COR-L47 (cell line): Measurements from ENCODE around the gene SLC13A5.
"Not testable (repeated sequence)": the region's sequence is repeated elsewhere in the genome, so short reads cannot be mapped to it uniquely, and the experiment has no call there.

Experiments used
- DNase-seq: peaks from one replicate; lab custom pipeline; 2025; lab: John Stamatoyannopoulos, UW

Gene SLC13A5

DNA sequence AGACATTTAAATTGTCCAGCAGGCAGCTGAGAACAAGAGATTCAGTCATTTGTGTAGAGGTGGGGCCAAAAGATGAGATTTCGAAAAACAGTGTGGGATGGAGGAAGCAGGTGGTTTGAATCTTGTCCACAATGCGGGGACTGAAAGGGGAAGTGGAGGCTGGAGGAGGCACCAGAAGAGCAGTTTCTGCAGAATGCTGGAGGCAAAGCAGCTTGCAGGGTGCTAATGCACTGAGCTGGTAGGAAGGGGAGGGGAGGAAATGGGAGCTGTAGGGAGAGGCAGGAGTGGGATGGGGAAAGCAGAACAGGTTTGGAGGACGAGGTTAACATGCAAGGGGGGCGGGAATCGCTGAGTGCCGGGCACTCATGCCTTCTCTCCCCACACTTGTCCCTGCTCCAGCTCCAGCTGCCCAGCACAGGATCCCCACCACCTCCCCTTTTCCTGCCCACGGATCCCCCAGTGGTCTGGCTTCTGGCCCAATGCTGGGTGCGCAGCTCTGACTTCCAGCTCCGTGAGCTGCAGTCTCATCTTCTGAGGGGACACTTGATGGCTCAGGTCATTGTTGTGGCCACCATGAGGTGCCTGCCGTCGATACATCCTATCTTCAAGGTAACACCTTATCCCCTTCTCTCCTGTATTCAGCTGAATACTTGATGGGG, 52.2 kb downstream of the SLC13A5 start:
- DNase-seq = no peak

DNA sequence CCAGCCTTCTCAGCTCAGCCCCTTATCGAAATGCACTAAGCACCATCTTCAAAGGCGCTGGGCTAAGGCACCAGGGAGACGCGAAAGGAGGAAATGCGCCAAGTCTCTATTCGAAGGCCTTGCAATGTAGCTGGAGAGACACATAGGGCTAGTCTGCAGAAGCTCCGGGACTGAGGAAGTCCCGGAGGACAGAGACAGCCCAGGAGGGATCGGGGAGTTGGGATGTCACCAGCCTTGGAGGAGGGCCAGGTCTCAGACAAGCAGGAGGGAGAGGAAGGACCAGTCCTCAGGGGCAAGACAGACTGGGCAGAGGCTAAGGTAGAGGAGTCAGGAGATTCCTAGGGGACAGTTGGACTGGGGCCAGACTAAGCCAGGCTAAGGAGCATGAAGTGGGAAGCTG, 53.1 kb downstream of the SLC13A5 start:
- no peak for DNase-seq

DNA sequence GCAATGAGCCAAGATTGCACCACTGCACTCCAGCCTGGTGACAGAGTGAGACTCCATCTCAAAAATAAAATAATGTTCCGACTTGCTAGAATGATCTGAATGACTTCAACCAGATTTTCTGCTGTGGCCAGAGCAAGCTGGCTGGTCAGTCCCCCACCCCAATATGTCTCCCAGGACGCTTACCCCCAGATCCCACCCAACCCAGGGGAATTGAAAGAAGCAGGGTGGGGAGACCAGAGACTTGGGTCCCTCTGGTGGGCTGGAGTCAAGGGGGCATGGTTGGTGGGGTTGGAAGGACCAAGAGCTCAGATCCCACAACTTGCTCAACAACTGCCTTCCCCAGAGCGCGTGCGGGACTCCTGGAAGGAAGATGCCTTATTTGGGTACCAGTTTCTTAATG, 54.8 kb downstream of the SLC13A5 start:
- not testable (repeated sequence) for DNase-seq

DNA sequence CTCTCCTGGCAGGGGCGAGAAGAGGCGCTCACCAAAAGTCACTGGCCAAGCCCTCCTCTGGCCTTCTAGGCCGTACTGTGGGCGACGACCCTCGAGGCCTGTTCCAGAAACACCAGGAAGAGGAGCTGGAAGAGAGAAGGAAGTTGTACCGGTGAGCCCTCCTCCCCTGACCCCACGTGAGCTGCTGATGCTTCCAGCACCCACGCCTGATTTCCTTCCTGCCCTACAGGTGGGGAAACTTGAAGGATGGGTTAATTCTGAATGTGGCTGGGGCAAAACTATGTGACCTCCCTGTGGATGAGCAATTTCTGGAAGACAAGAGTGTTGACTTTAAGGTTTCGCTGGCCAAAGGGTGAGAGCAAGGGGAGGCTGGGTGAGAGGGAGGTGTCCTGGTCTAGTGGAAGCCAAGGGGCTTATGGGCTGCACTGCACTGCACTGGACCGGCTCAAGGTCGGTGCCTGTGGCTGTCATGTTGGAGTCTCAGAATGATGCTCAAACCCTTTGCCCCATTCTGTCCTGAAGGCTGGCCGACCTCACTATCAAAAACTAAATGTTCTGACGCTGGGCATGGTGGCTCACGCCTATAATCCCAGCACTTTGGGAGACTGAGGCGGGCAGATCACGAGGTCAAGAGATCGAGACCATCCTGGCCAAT, 55.4 kb downstream of the SLC13A5 start:
- no peak for DNase-seq

DNA sequence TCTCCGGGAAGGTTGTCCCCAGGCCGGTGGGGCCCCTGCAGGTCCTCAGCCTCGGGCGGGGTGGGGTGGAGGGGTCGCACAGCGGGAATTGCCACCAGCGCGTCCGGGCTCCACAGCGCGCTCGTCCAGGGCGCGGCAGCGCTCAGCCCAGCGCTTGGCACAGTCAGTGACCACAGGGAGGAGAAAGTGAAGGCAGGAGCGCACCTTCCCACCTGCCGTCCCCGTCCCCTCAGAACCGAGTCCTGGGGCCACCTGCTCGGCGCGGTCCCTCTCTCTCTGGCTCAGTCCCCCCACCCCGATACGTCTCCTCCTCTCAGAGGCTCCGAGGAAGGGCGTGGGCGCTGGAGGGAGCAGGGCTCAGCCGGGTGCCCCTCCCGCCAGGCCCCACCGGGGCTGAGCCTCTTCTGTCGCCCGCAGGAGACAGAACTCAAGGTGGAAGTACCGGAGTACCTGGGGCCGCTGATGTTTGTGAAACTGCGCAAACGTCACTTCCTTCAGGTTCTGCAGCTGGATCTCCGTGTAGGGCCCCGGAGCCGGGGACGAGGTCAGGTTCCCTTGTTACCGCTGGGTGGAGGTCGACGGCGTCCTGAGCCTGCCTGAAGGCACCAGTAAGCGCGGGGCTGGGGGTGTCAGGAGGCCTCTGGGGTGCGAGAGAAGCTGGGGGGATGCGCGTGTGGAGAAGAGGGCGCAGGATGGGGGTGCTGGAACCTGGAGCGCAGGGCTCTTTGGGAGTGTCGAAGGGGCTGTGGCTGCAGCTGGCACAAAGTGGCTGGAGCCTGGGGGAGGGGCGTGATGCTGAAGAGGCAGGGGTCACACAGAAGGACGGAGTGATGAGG, 56.2 kb downstream of the SLC13A5 start:
- DNase-seq = not testable (repeated sequence)

DNA sequence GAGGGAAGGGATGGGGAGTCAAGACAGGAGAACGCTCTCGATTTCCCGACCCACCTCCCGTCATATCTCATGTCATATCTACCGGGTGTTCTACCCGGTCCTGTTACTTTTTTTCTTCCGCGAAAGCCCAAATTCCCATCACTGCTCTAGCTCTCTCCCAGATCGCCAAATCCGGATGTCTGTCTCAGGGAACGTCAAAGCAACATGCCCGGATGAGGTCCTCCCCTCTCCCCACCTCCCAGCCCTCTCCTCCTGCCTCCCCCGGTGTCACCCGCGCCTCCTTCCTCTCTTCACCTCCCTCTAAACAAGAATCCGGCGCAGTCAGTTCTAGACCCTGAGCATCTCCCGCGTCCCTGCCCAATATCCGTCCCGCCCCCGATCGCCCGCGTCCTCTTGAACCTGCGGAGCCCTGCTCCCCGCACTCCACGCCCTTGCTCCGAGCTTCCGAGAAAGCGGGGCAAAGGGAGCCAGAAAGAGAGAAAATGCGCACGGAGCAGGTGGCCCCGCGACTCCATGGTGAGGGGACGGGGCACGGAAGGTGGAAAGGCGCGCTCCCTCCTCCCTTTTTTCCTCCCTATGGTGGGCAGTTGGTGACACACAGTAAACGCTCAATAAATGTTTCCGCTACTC, 57.3 kb downstream of the SLC13A5 start:
- not testable (repeated sequence) for DNase-seq

DNA sequence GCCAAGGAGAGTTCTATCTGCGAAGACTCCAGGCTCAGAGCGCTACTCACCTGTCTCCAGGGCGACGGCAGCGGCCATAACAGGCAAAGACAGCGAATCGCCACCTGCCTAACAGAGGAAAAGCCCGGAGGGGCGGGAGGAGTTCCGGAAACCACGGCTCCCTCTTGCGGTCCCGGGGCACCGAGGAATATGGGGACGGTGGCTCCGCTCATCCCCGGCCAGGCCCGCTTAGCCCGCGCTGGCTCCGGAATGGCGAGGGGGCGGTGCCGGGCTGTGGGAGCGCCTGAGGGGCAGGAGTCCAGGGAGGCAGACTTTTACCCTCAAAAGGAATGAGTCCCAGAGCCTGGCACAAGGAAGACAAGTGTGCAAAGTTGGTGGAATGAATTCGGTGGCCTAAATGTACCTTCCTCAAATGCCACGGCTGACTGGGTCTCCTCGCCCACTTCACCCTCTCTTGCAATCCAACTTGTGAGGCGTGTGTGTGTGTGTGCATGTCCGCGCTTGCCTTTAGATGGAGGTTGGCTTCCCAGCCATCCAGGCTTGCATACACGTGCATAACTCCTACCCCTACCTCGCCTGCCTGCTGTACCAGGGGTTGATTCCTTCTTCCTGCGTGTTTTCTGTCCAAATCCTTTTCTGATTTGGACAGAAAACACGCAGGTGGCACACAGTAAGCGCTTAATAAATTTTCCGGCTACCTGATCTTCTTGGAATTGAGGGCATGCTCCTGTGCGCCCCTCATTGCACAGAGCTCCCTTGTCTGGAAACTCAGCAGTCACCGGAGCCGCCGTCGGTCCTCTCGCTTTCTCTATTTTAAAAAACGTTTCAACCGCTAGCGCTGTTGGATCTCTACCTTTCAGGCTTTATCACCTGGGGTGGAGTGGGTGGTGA, 58.1 kb downstream of the SLC13A5 start:
- DNase-seq = peak; percentile 55

DNA sequence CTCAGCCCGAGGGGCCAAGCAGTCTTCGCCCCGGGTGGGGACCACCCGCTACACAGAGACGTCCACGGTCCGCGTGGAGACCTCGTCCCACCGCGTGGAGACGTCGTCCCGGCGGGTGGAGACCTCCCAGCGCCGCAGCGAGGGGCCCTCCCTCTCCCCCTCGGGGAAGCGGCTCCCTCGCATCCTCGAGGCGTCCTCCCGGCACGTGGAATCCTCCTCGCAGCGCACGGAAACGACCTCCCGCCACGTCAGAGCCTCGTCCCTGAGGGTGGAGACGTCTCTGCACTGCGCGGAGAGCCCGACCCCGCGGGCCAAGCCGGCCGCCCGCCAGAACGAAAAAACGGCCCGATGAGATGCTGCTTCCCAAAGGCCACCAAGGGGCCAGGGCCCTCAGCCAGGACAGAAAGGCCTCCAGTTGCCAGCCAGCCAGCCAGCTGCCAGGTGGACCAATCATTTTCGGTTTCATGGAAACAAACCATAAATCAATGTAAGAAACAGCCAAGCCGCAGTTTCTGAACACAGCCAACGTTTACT, 61.2 kb downstream of the SLC13A5 start:
- DNase-seq = no peak

DNA sequence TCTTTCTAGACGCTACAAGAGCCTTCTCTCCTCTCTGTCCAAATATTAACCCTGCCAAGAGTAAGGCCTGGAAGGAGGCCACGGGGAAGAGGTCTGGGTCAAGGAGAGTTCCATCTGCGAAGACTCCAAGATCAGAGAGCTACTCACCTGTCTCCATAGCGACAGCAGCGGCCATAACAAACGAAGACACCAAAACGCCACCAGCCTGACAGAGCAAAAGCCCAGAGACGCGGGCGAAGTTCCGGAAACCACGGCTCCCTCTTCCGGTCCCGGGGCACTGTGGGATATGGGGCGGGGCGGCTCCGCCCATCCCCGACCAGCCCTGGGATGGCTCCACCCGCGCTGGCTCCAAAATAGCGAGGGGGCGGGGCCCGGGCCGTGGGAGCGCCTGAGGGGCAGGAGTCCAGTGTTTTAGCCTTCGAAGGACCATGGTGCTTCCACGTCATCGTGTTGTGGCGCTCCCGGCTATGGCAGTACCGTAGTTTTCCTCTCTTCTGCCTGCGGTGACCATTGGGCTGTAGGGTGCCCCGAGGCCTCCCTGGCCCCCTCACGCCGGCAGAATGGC, 61.7 kb downstream of the SLC13A5 start, which contains the start of the genes C17orf100 and MED31:
TSS of gene C17orf100 (plus strand) at position 409 of the 565 bp plus-strand sequence. CDS start at position 561, 152 bp downstream.
TSS of gene MED31 (minus strand) at position 252 of the 565 bp plus-strand sequence. CDS start at position 175, 77 bp downstream.
- DNase-seq = peak; percentile 74

DNA sequence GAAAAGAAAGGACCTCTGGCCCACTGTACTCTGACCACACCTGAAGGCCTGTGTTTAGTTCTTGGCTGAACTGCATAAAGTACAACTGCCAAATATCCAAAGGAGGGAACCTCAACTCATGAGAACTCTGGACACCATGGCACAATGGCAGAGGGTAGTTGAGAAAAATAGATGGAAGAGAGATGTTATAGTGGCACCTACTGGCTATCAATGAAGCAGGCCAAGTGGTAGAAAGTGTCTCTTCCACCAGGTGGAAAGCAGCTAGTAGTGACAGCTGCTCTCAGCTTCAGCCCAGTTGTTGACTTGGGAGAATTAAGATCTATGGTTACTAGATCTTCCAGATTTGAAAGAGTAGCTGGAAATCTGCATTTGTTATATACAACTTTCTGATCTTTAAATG, 65.0 kb downstream of the SLC13A5 start:
- no peak for DNase-seq

DNA sequence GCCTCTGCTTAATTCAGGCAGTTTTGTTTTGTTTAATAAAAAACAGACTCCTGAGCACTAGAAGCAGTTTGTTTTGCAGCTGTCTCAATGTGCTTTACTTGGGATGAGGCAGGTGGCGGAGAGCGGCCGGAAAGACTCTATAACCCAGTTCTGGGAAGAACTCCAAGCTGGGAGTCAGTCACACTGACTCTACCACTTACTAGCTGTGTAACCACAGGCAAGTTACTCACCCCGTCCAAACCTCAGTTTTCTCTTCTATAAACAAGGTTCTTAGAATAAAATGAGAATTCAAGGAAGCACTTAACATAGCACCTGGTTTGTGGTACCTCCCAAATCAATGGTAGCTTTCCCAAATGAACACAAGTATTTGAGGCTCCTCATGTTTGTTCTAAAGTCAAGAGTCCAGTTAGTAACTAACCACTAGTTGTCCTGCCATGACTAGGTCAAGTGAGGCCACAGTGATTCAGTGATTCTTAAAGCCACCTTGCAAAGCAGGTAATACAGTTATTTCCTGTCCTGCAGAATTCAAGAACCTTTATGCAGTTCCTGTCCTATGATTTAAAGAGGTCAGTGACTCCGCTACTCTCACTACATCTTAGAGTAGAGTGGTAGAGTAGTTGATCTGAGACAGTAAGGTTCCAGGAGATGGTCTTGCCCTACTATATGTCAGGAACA, 69.6 kb downstream of the SLC13A5 start:
- no peak for DNase-seq

DNA sequence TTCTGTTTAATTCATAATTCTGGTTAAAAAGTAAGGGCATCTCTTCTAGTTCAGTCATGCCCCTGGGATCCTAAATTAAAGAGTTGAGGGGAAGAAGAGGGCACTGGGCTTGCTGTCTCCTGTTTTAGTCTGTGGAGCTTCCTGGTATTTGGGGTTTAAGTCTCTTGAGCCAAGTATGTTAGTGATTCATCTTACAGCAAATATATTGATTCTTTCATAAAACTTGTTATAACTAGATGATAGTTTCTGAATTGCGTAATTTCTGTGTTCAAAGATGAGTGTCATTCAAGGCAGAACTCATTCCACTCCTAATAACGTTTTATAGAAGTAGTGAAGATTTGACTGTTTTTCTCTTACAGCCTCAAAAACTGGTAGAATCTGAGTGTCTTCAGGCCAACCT, 70.6 kb downstream of the SLC13A5 start:
- DNase-seq = no peak

DNA sequence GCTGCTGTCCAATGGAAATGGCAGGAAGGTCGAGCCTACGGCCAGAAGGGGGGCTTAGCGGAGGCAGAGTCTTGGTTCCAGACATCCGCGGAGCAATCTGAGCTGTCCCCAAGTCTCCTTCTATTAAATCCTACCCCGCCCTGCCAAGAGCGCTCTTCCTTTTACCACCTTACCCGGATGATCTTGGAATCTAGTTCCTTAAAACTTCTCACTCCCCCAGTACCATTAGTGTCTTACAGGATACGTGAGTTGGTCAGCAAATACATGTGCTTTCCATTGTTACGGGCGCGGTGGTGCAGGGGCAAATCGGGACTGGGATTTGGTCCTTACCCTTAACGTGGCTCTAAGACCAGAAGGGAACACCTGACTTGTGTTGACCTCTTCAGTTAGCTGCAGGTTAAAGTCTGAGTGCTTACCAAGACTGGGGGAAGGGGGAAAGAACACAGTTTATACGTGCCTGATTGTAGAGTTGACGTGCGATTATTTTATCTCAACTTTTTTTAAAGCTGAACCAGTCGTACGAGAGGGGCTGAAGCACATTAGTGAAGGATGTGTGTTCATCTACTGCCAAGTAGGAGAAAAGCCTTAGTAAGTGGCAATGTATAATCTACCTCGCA, 71.8 kb downstream of the SLC13A5 start:
- DNase-seq = no peak

DNA sequence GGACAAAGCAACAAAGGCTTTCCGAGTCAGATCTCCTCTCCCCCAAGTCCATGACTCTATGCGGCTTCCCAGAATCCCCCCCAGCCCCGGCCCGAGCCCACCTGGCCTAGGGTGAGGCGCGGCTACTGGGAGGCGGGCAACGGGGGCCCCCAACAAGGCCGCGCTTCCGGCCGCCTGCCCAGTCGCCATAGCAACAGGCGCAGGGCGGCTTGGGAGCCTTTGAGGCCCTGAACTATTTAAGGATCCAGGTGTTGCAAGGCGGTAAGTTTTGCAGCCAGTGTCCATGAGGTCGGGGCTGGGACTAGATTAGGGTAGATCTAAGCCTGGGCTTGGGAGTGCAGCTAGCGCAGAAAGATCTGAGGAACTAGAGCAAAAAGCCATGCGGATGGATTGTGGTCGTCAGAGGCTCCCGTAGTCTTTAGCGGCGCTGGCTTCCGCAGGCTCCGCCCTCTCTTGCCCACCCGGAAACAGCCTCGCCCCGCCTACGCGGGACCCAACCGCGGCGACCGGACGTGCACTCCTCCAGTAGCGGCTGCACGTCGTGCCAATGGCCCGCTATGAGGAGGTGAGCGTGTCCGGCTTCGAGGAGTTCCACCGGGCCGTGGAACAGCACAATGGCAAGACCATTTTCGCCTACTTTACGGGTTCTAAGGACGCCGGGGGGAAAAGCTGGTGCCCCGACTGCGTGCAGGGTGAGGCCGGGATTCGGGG, 72.5 kb downstream of the SLC13A5 start, which contains the start of the genes KIAA0753 and TXNDC17:
TSS of gene KIAA0753 (minus strand) at position 176 of the 711 bp plus-strand sequence. CDS start 5,608 bp downstream, outside the sequence.
TSS of gene TXNDC17 (plus strand) at position 525 of the 711 bp plus-strand sequence. CDS start at position 548, 23 bp downstream.
- DNase-seq = peak; percentile 73

DNA sequence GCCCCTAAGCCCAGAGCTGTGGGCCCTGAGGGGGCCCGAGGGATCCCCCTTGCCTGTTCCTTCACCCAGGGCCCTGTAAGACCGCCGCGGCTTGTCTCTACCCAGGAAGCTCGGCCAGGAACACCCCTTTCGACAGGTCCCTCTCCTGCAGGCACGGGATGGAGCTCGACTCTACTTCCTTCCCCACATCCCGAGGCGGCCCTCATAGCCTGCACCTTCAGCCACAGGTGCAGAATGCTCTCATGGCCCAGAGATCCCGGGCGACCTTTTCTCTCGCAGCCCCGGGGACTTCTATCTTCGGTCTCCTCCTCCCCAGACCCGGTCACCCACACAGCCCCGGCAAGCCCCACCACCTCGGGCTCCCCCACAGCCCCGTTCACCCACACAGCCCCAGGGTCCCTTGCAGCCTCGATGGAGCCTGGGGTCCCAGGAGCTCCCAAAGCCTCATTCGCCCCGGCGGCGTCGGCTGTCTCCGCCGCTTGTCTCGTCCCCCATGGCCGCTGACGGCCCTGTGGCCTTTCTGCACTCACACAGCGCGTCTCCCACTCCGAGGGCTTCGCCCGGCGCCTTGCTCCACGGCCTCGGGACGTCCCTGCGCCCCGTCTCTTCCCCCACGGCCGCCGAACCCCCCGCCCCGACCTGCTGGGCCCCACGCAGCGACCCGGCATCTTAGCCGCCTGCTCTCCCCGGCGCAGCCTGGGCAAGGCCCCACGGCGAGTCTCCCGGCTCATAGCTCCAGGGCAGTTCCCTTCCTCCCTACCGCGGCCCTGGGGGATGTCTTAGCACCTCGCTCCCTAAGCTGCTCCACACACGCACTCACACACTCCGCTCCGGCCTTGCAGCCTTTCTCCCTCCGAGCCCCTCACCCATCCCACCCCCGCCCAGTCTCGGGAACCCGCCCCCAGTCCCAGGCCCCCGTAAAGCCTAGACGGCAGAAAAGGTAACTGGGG, 73.3 kb downstream of the SLC13A5 start:
- DNase-seq = no peak

DNA sequence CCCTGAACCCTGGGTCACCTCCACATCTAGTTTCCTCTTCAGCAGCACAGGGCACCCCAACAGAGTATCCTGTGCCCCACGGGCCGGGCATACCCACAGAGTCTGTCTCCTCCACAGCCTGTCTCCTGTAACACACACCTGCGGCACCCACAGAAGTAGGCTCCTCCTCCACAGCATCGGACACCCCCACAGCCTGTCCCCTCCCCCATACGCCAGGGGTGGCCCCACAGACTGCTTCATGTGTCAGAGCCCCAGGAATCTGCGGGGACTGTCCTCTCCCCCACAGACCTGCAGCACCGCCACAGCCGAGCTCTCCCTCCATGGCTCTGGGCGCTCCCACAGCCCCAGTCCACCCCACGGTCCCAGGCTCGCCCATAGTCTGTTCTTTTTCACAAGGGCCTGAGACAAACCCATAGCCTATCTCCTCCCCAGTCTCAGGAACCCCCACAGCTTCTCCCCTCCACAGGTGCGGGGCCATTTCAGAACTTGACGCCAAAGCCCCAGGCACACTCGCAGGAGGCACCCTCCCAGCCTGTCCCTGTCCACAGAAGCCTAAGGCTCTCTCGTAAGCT, 74.1 kb downstream of the SLC13A5 start:
- DNase-seq = no peak
